Panc1 (cell line): Measurements from ENCODE around the gene PODNL1.

Experiments used
- CTCF ChIP-seq: fragments of 450-650 bp; IDR thresholded peaks from 2 replicates; pipeline ENCODE4 v1.5.1; 2017; ENCODE audit warnings: mild to moderate bottlenecking
- POLR2AphosphoS5 ChIP-seq: IDR thresholded peaks from 2 replicates; pipeline ENCODE4 v1.6.1; 2012; ENCODE audit warnings: mild to moderate bottlenecking, low read depth, low read length, moderate library complexity
- REST ChIP-seq, 2 experiments: IDR thresholded peaks; 2 replicates each; pipeline ENCODE4 v1.6.1; 2011 to 2012; ENCODE audit warnings: low read depth in 2 of 2, control low read depth in 1 of 2, low read length in 1 of 2, mild to moderate bottlenecking in 1 of 2, moderate library complexity in 1 of 2; ENCODE audit not compliant: insufficient read depth in 1 of 2

GRCh38 chr19:13985771-13986347 is 47.6 kb upstream of the PODNL1 start:
- no peak for TF ChIP-seq REST (IDR thresholded peaks at IDR 0.05; ENCODE audit: insufficient read depth in 1 of 2, low read depth in 2 of 2, low read length in 1 of 2)
- TF ChIP-seq CTCF: no peak
- no peak for TF ChIP-seq POLR2AphosphoS5
